Gastroesophageal sphincter (tissue), 3 donors: ENCODE results near the gene MYL12B.

Experiments used
- EP300 ChIP-seq: sonication (generic); formaldehyde crosslinking; IDR thresholded peaks from one replicate; pipeline ENCODE4 v1.6.1; 2017; ENCODE audit warnings: antibody characterized with exemption, mild to moderate bottlenecking
- POLR2A ChIP-seq, 2 donors: fragments of 450-650 bp; IDR thresholded peaks; one replicate each; pipeline ENCODE4 v1.6.1; 2017; ENCODE audit warnings: antibody characterized with exemption in 2 of 2, mild to moderate bottlenecking in 2 of 2, moderate library complexity in 1 of 2
- POLR2AphosphoS5 ChIP-seq: sonication (generic); formaldehyde crosslinking; IDR thresholded peaks from one replicate; pipeline ENCODE4 v1.6.1; 2017; ENCODE audit warnings: antibody characterized with exemption
- TF ChIP-seq, protein P1 (sequence below), 4 experiments: fragments of 200-600 bp in 2 of 4; fragments of 450-650 bp in 2 of 4; sonication (generic) in 1 of 4; IDR thresholded peaks; one replicate each; pipeline ENCODE4 v1.5.1; 2017 to 2019; ENCODE audit warnings: antibody characterized with exemption in 4 of 4, mild to moderate bottlenecking in 2 of 4, moderate library complexity in 2 of 4

DNA sequence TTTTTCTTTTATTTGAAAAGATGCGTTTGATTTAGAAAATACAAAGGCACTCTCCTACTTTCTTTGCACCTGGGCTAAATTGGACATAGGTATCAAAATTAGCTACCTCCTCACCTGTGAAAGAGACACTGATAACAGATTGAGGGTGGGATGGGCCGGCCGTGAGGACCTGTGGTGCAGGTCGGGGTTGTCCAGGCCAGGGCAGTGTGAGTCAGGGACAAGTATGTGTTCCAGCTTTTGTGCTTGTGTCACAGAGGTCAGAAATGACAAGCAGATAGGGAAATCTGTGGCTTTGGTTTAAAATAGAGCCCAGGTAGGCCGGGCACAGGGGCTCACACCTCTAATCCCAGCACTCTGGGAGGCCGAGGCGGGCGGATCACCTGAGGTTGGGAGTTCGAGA lies 22.6 kb downstream of the MYL12B start:
- TF ChIP-seq EP300 (no peak), POLR2A (IDR thresholded peaks at IDR 0.05) (no peak), POLR2AphosphoS5 (no peak)
- TF ChIP-seq, protein P1, sequence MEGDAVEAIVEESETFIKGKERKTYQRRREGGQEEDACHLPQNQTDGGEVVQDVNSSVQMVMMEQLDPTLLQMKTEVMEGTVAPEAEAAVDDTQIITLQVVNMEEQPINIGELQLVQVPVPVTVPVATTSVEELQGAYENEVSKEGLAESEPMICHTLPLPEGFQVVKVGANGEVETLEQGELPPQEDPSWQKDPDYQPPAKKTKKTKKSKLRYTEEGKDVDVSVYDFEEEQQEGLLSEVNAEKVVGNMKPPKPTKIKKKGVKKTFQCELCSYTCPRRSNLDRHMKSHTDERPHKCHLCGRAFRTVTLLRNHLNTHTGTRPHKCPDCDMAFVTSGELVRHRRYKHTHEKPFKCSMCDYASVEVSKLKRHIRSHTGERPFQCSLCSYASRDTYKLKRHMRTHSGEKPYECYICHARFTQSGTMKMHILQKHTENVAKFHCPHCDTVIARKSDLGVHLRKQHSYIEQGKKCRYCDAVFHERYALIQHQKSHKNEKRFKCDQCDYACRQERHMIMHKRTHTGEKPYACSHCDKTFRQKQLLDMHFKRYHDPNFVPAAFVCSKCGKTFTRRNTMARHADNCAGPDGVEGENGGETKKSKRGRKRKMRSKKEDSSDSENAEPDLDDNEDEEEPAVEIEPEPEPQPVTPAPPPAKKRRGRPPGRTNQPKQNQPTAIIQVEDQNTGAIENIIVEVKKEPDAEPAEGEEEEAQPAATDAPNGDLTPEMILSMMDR (IDR thresholded peaks at IDR 0.05) = no peak
